Mesothelial cell of epicardium (in vitro differentiated cells): ENCODE data around the gene CFAP20DC. TPM values are rescaled to one million over a fixed set of nuclear protein-coding genes. Genes with fewer than 3 reads are reported as not detected.
"Not testable (repeated sequence)": the region's sequence is repeated elsewhere in the genome, so short reads cannot be mapped to it uniquely, and the experiment has no call there.

Experiments used
- DNase-seq, 2 experiments: peaks; one replicate each; pipeline ENCODE4 v3.0.0; 2021; ENCODE audit warnings: low spot score in 2 of 2; ENCODE audit not compliant: unreplicated experiment in 2 of 2
- H3K27ac Mint-ChIP-seq: 2 replicates; pipeline ENCODE4 v1.8.0; 2021; ENCODE audit warnings: mixed read lengths
- H3K27me3 Mint-ChIP-seq: 2 replicates; pipeline ENCODE4 v1.8.0; 2021; ENCODE audit warnings: low read depth, mixed read lengths
- H3K36me3 Mint-ChIP-seq: 2 replicates; pipeline ENCODE4 v1.8.0; 2021; ENCODE audit warnings: mixed read lengths
- H3K4me1 Mint-ChIP-seq: 2 replicates; pipeline ENCODE4 v1.8.0; 2021; ENCODE audit warnings: mixed read lengths
- H3K4me3 Mint-ChIP-seq: 2 replicates; pipeline ENCODE4 v1.8.0; 2021; ENCODE audit warnings: mild to moderate bottlenecking, moderate library complexity, mixed read lengths
- H3K9me3 Mint-ChIP-seq: 2 replicates; pipeline ENCODE4 v1.8.0; 2021; ENCODE audit warnings: mixed read lengths
- CTCF ChIP-seq: fragments of 200-600 bp; sonication (generic); IDR thresholded peaks from one replicate; pipeline ENCODE4 v1.5.0; 2021; ENCODE audit warnings: antibody characterized with exemption; ENCODE audit not compliant: unreplicated experiment
- total RNA-seq: library from RNA; stranded (reverse); gene quantifications from 3 replicates; pipeline ENCODE4 v1.2.1, GENCODE V29; 2021

Gene CFAP20DC
- total RNA-seq, 1 donor from 2014 or later = 5.4 TPM

- no peaks in the 10 kb centered on the region for H3K36me3 Mint-ChIP-seq
- no peaks in the 10 kb centered on the region for H3K4me1 Mint-ChIP-seq
- peaks cover 36% of the 10 kb centered on the region for H3K9me3 Mint-ChIP-seq
- no peak overlapping the region for H3K4me3 Mint-ChIP-seq
- TF ChIP-seq CTCF = no peak
- H3K27me3 Mint-ChIP-seq = peaks cover 8% of the 10 kb centered on the region
- H3K27ac Mint-ChIP-seq = no peak overlapping the region
- no peak for DNase-seq
These were observed 351.6 kb downstream of the CFAP20DC start for GRCh38 chr3:58698246-58698645.

GRCh38 chr3:58697561-58697960 is 352.3 kb downstream of the CFAP20DC start:
- Mint-ChIP-seq H3K4me1 (no peaks in the 10 kb centered on the region), H3K27me3 (peaks cover 8% of the 10 kb centered on the region), H3K4me3 (no peak overlapping the region), H3K9me3 (peaks cover 38% of the 10 kb centered on the region), H3K36me3 (no peaks in the 10 kb centered on the region), H3K27ac (no peak overlapping the region)
- no peak for DNase-seq
- TF ChIP-seq CTCF = no peak

GRCh38 chr3:58696813-58697212 is 353.0 kb downstream of the CFAP20DC start:
- not testable (repeated sequence) for DNase-seq, H3K4me1 Mint-ChIP-seq, H3K27me3 Mint-ChIP-seq, H3K36me3 Mint-ChIP-seq, H3K4me3 Mint-ChIP-seq, H3K27ac Mint-ChIP-seq
- peaks cover 39% of the 10 kb centered on the region for H3K9me3 Mint-ChIP-seq

GRCh38 chr3:58696093-58696492 is 353.7 kb downstream of the CFAP20DC start:
- H3K27ac Mint-ChIP-seq = no peak overlapping the region
- H3K27me3 Mint-ChIP-seq = peaks cover 6% of the 10 kb centered on the region
- no peak for DNase-seq
- peaks cover 46% of the 10 kb centered on the region for H3K9me3 Mint-ChIP-seq
- TF ChIP-seq CTCF = no peak
- no peaks in the 10 kb centered on the region for H3K4me1 Mint-ChIP-seq
- H3K4me3 Mint-ChIP-seq = no peak overlapping the region
- H3K36me3 Mint-ChIP-seq = peaks cover 2% of the 10 kb centered on the region

- not testable (repeated sequence) for H3K4me3 Mint-ChIP-seq, H3K36me3 Mint-ChIP-seq, H3K27me3 Mint-ChIP-seq, DNase-seq, H3K27ac Mint-ChIP-seq, H3K4me1 Mint-ChIP-seq
- H3K9me3 Mint-ChIP-seq = peaks cover 47% of the 10 kb centered on the region
These were observed 354.5 kb downstream of the CFAP20DC start for GRCh38 chr3:58695284-58695683.

- no peak for TF ChIP-seq CTCF
- Mint-ChIP-seq H3K27ac (no peak overlapping the region), H3K27me3 (no peaks in the 10 kb centered on the region), H3K9me3 (peaks cover 49% of the 10 kb centered on the region), H3K36me3 (peaks cover 2% of the 10 kb centered on the region), H3K4me3 (no peak overlapping the region), H3K4me1 (no peaks in the 10 kb centered on the region)
- DNase-seq = no peak
These were observed 355.6 kb downstream of the CFAP20DC start for GRCh38 chr3:58693940-58694850.
